Loucy (cell line): ENCODE data around the gene DDB1.

Experiments used
- H2AFZ ChIP-seq: fragments of 200-600 bp; sonication (generic); 2 replicates; pipeline ENCODE4 v1.6.0; 2016; ENCODE audit warnings: antibody characterized with exemption, mild to moderate bottlenecking, low read length, moderate library complexity
- H3F3A ChIP-seq: fragments of 200-600 bp; 2 replicates; pipeline ENCODE4 v1.6.0; 2016; ENCODE audit warnings: antibody characterized with exemption, low read depth, mild to moderate bottlenecking
- H3K27me3 ChIP-seq: fragments of 200-600 bp; sonication (generic); 2 replicates; pipeline ENCODE4 v1.6.1; 2014; ENCODE audit warnings: low read length, mild to moderate bottlenecking; ENCODE audit not compliant: insufficient read depth, poor library complexity, severe bottlenecking
- H3K36me3 ChIP-seq: fragments of 200-600 bp; sonication (generic); 2 replicates; pipeline ENCODE4 v1.6.1; 2016; ENCODE audit warnings: low read length; ENCODE audit not compliant: insufficient read depth
- H3K4me1 ChIP-seq: fragments of 200-600 bp; sonication (generic); 2 replicates; pipeline ENCODE4 v1.5.1; 2014; ENCODE audit warnings: low read length, mild to moderate bottlenecking; ENCODE audit not compliant: insufficient read depth, poor library complexity, severe bottlenecking
- H3K4me2 ChIP-seq: fragments of 200-600 bp; sonication (generic); 2 replicates; pipeline ENCODE4 v1.6.0; 2014; ENCODE audit warnings: antibody characterized with exemption, low read length, low read depth, mild to moderate bottlenecking; ENCODE audit not compliant: poor library complexity, severe bottlenecking
- H3K4me3 ChIP-seq: fragments of 200-600 bp; sonication (generic); 2 replicates; pipeline ENCODE4 v1.5.1; 2014; ENCODE audit warnings: low read length, mild to moderate bottlenecking, mixed read lengths; ENCODE audit not compliant: poor library complexity, severe bottlenecking
- H3K79me2 ChIP-seq: fragments of 200-600 bp; sonication (generic); 2 replicates; pipeline ENCODE4 v1.6.1; 2014; ENCODE audit warnings: low read length; ENCODE audit not compliant: insufficient read depth
- H3K9ac ChIP-seq: fragments of 200-600 bp; sonication (generic); 2 replicates; pipeline ENCODE4 v1.6.0; 2014; ENCODE audit warnings: mild to moderate bottlenecking, low read depth, low read length, moderate library complexity; ENCODE audit not compliant: poor library complexity, severe bottlenecking
- H3K9me2 ChIP-seq: fragments of 200-600 bp; sonication (generic); replicated peaks from 2 replicates; pipeline ENCODE4 v1.6.1; 2016; ENCODE audit warnings: low read depth, low read length, mixed read lengths
- H3K9me3 ChIP-seq: fragments of 200-600 bp; sonication (generic); 2 replicates; pipeline ENCODE4 v1.6.1; 2014; ENCODE audit warnings: mild to moderate bottlenecking, antibody characterized with exemption, low read length, low read depth; ENCODE audit not compliant: insufficient read depth
- H4K20me1 ChIP-seq: fragments of 200-600 bp; sonication (generic); 2 replicates; pipeline ENCODE4 v1.6.0; 2014; ENCODE audit warnings: antibody characterized with exemption, low read length, mild to moderate bottlenecking; ENCODE audit not compliant: insufficient read depth, poor library complexity, severe bottlenecking
- EZH2phosphoT487 ChIP-seq: fragments of 200-600 bp; IDR thresholded peaks from 2 replicates; pipeline ENCODE4 v1.6.1; 2018; ENCODE audit warnings: antibody characterized with exemption, mild to moderate bottlenecking, moderate library complexity, borderline replicate concordance
- TF ChIP-seq, protein P1 (sequence below): fragments of 200-600 bp; sonication (generic); conservative IDR thresholded peaks from 2 replicates; pipeline ENCODE4 v1.5.1; 2014; ENCODE audit warnings: mild to moderate bottlenecking, antibody characterized with exemption, low read length

Gene DDB1

DNA sequence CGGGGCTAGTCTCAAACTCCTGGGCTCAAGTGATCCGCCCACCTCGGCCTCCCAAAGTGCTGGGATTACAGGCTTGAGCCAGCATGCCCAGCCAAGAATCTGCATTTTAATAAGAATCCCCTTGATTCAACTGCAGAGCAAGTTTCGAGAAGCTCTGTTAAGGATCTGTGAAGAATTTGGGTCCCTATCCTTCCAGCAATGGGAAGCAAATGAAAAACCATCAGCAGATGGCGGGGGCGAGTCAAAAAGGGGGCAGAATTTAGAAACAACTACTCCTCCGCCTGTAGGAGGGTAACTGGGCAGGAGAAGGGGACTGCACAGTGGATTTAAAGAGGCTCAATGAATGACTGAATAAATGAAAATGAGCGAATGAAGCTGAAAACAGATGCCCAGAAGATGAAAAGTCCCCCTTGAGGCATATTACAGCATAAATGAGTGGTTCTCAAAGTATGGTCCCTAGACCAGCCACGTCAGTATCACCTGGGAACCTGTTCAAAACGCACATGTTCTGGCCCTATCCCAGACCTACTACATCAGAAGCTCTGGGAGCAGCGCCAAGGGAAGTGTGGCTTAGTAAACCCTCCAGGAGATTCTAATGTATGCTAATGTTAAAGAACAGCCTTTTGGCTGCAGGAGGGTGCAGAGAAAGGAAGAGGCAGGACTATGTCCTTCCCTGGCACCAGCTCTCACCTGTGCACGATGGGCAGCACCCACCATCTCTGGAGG is 52.8 kb downstream of the DDB1 start:
- TF ChIP-seq, protein P1, sequence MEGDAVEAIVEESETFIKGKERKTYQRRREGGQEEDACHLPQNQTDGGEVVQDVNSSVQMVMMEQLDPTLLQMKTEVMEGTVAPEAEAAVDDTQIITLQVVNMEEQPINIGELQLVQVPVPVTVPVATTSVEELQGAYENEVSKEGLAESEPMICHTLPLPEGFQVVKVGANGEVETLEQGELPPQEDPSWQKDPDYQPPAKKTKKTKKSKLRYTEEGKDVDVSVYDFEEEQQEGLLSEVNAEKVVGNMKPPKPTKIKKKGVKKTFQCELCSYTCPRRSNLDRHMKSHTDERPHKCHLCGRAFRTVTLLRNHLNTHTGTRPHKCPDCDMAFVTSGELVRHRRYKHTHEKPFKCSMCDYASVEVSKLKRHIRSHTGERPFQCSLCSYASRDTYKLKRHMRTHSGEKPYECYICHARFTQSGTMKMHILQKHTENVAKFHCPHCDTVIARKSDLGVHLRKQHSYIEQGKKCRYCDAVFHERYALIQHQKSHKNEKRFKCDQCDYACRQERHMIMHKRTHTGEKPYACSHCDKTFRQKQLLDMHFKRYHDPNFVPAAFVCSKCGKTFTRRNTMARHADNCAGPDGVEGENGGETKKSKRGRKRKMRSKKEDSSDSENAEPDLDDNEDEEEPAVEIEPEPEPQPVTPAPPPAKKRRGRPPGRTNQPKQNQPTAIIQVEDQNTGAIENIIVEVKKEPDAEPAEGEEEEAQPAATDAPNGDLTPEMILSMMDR, result no peak
- no peak for TF ChIP-seq EZH2phosphoT487
- Histone ChIP-seq H3K9me2 (no peaks in the 10 kb centered on the region), H3K4me2 (no peak overlapping the region)

DNA sequence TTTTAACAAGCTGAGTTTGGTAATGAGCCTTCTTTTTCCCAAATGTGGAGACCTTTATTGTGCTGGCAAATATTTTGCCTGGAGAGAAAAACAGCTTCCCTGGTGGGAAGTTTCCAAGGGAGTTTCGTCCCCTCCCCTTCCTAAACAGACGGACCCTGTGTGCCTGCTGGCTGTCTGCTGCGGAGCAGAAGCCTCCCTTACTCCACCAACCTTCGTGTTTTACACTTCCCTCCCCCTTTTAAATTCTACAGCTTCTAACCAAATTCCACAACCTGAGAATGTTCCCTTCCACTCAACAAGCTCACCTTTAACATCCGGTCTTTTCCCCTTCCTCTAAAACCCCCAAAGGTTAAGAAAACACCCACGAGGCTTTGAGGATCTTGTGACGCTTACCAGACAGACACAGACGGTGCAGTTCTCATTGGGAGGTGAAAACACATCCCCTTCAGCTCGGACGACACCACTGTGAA is 54.9 kb downstream of the DDB1 start:
- no peaks in the 10 kb centered on the region for H3K36me3 ChIP-seq
- no peaks in the 10 kb centered on the region for H3K9me2 ChIP-seq
- no peak overlapping the region for H2AFZ ChIP-seq
- H3K4me1 ChIP-seq, result no peaks in the 10 kb centered on the region
- no peaks in the 10 kb centered on the region for H3F3A ChIP-seq
- H3K9me3 ChIP-seq, result no peaks in the 10 kb centered on the region
- no peaks in the 10 kb centered on the region for H3K27me3 ChIP-seq
- no peaks in the 10 kb centered on the region for H4K20me1 ChIP-seq
- H3K79me2 ChIP-seq, result no peaks in the 10 kb centered on the region
- TF ChIP-seq EZH2phosphoT487, result no peak
- TF ChIP-seq, protein P1, result no peak
- no peak overlapping the region for H3K9ac ChIP-seq
- no peak overlapping the region for H3K4me3 ChIP-seq
- no peak overlapping the region for H3K4me2 ChIP-seq

More for the DNA sequence above, 52.8 kb downstream of the DDB1 start:
- H3F3A ChIP-seq, result no peaks in the 10 kb centered on the region
- no peaks in the 10 kb centered on the region for H3K79me2 ChIP-seq
- no peaks in the 10 kb centered on the region for H3K27me3 ChIP-seq
- H3K4me3 ChIP-seq, result no peak overlapping the region
- no peaks in the 10 kb centered on the region for H3K9me3 ChIP-seq
- no peaks in the 10 kb centered on the region for H3K36me3 ChIP-seq
- no peak overlapping the region for H3K9ac ChIP-seq
- H2AFZ ChIP-seq, result no peak overlapping the region
- H4K20me1 ChIP-seq, result no peaks in the 10 kb centered on the region
- no peaks in the 10 kb centered on the region for H3K4me1 ChIP-seq

DNA sequence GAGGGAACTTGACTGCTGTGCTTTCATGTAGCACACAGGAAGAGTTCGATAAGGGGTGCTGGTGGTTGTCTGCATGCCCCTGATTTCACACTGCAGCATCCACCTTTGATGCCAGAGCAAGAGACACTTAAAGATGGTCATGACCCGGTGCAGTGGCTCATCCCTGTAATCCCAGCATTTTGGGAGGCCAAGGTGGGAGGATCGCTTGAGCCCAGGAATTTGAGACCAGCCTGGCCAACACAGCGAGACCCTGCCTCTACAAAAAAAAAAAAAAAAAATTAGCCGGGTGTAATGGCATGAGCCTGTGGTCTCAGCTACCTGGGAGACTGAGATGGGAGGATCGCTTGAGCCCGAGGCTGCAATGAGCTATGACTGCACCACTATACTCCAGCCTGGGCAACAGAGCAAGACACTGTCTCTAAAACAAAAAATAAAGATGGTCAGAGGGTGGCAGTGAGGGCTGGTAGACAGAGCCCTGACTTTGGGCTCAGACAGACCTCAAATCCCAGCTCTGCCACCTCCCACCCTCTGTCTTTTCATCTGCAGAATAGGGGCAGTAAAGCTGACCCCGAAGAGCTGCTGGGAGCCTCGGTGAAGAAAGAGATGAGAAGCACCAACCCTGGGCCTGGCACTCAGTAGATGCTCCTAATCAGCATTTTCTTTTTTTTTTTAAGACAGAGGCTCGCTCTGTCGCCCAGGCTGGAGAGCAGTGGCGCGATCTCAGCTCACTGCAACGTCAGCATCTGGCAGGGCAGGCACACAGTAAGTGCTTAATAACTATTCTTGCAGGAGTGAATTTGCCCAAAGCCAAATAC is 55.5 kb downstream of the DDB1 start:
- Histone ChIP-seq H3F3A (no peaks in the 10 kb centered on the region), H4K20me1 (no peaks in the 10 kb centered on the region), H2AFZ (no peak overlapping the region), H3K36me3 (no peaks in the 10 kb centered on the region), H3K9me2 (no peaks in the 10 kb centered on the region), H3K27me3 (no peaks in the 10 kb centered on the region), H3K4me3 (no peak overlapping the region), H3K4me2 (no peak overlapping the region), H3K79me2 (no peaks in the 10 kb centered on the region), H3K9me3 (no peaks in the 10 kb centered on the region), H3K9ac (no peak overlapping the region), H3K4me1 (no peaks in the 10 kb centered on the region)
- TF ChIP-seq, protein P1, result no peak
- TF ChIP-seq EZH2phosphoT487, result no peak
